GM19372 (cell line): ENCODE measurements around the gene NINJ1.

Experiments used
- ATAC-seq: cut with Tn5 transposase; IDR thresholded peaks from one replicate; pipeline ENCODE4 v1.9.1; 2021; ENCODE audit warnings: mild to moderate bottlenecking, low read depth, moderate library complexity; ENCODE audit not compliant: unreplicated experiment

NINJ1 gene, protein sequence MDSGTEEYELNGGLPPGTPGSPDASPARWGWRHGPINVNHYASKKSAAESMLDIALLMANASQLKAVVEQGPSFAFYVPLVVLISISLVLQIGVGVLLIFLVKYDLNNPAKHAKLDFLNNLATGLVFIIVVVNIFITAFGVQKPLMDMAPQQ

DNA sequence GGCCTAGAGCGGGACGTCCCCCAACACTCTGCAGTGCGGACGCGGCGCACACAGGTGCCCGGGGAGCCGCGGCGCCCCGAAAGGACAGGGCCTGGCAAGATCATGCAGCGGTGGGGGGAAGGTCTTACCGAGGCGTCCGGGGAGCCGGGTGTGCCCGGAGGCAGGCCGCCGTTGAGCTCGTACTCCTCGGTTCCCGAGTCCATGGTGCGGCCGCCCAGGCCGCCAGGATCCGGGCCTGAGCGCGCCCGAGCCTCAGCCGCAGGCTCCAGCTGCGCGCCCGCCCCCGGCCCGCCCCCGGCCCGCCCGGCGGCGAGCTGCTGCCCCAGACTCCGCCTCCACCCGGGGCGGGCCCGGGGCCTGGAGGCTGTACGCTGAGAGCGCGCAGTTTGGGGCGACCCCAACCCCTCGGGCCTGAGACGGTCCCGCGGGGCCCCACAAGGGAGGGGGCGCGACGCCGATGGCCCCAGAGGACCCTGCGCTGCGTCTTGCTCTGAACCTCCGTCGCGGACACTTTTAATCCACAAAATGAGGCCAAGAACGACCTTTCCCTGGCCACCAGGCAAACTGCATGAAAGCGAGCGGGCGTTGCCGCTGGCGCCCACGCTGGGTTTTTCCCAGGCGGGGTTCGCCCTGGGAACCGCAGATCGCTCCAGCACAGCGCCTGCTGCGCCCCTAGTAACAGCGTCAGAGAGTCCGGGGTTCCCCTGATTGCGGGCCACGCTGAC, at the start of gene NINJ1:
NINJ1 (minus strand) TSS at position 237 of the 725 bp plus-strand sequence; CDS start at position 203, 34 bp downstream.
- peak; percentile 63 for ATAC-seq

DNA sequence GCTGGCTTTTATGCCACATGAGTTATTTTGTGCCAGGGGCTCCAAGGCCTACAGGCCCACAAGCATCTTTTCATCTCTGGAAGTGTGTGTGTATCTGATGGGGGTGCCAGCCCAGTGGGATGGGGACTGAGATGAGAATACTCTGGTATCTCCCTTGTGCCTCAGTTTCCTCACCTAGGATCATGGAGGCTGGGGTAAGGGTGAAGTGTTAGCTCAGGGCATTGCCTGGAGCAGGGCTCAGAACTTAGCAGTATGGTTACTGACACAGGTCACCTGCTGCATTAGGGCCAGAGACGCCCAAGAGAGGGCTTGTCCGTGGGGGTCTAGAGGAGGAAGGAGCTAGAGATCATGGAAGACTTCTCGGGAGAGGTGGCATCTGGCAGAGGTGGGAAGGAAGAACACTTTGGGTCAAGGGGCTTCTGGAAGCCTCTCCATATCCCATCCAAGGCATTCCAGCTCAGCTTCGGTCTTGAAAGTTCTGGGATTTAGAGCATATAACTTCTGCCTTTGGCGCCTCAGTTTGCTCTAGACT, 49.1 kb upstream of the NINJ1 start:
- ATAC-seq: no peak

DNA sequence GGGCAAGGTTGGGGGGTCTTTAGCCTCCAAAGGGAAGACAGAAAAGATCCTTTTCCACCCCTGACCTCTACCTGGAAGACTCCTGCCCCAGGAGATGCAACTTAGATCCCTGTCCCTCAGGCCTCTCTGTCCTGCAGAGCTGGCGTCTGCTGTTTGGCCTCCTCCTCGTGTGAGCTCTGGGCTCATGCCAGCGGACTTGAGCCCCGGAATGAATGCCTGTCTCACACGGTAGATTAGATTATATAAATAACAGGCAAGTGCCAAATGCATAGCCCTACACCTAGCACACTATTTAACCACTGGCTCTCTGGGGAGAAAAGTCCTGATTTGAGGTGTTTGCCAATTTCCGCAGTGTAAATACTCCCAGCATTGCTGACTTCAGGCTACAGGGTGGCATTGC, 48.5 kb upstream of the NINJ1 start:
- no peak for ATAC-seq

DNA sequence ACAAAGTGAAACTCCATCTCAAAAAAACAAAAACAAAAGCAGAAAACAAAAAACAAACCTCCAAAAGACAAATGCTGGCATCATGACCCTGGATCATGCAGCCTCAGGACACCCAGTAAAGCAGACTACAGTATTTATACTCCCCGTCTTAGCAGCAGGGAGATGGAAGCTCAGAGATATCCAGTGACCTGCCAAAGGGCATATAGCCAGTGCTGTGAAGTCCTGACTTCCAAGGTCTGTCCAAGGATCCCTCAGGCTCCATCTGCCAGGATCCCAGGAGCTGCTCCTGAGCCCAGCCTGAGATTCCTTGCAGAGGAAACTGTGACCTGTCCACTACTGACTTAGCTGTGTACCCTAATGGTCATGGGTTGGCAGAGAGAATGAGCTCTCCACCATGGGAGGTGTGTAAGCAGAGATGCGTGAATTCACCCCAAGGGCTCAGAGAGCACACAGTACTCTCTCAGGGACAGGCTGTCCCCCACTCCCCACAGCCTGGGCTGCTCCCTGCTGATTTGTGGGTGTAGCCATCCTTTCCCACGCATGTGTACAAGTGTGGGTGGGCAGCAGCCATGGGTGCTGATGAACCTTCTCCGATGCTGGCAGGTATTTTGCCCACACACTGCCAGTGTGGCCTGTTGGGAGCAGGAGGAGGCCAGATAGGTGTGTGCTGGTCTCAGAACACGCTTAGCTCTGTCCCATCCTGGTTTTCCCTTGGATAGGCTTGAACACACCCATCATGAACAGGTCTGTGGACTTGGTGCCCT, 47.8 kb upstream of the NINJ1 start:
- no peak for ATAC-seq

DNA sequence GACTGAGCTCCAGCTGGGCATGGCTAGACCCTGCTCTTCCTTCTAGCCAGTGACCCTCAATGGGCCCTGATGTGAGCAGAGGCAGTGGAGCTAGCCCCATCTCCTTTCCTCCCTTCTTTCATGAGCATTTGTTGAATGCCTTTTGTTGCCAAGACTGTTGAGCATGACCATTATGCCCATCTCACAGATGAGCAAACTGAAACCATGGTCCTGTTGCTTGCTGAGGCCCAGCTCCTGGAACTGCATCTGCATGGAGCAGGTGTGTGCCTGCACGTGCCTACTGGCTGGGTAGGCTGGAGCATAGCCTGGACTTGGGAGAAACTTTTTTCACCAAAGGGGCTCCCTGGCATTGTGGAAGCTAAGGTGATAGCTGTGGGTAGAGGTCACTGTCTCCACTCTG, 46.9 kb upstream of the NINJ1 start:
- ATAC-seq: no peak

DNA sequence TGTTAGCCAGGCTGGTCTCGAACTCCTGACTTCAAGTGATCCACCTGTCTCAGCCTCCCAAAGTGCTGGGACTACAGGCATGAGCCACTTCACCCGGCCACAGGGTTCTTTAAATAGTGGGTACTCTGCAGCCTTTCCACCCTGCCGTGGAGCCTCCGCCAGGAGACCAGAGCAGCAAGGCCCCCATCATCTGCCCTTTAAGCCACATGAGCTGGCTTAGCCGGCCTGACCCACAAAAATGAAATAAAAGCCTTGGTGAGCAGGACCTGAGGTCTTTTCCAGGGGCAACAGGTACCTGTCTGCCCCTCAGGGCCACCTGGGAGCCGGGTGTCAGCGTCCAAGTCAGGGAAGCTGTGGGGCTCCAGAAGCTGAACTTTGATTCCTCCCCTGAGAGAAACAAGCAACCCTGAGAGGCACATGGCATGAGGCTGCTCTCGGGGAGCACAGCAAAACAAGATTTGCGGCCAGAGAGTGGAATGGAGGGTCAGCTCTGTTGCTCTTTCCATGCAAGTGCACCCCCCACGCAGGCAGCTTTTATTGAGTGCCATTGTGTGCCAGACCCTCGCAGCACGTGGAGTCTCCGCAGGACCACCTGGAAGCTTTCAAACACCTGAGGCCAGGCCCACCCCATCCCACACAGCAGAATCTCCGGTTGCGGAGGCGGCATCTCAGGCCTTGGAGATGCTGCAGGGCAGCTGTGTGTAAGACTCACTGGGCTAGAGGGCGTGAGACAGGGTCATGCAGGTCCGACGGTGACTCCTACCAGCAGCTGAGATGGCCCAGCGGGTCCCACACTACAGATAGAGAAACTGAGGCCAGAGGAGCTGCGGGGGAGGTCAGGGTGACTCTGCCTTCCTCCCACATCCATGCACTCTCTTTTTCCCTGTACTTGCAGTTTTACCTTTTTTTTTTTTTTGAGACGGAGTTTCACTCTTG, 45.1 kb upstream of the NINJ1 start:
- ATAC-seq: no peak

DNA sequence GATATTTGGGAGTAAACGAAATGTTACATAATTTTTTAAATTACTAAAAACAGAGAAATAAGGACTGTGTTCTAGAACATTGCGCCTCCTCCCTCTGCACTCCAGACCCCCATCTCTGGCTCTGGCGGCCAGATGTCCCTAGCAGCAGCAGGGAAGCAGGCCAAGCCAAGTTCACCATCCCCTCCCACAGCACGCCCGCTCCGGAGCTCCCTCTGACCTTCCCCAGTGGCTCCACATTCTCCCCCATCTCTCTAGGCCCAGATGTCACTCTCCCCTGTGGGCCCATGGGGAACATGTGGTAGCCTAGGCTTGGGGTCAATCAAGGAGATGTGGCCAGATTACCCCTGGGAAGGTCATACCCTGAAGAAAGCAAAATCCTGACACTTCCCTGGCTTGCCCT, 43.6 kb upstream of the NINJ1 start:
- ATAC-seq: no peak

DNA sequence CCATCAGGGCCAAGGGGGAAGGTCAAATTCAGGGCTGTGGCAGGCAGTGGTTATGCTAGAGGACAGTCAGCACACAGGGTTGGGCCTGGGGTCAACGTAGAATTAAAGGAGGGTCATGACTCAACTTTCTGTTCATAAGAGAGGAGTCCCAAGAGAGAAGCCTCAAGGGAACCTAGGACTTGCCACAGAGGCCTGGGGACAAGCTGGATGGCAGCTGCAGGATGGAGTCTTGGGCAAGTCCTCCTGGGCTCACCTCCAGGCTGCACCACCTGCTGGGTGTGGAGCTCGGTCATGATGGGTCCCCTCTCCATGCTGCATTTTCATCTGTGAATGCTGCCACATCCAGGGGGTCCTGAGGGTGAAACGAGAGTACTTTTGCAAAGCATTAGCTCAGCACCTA, 40.9 kb upstream of the NINJ1 start:
- no peak for ATAC-seq

DNA sequence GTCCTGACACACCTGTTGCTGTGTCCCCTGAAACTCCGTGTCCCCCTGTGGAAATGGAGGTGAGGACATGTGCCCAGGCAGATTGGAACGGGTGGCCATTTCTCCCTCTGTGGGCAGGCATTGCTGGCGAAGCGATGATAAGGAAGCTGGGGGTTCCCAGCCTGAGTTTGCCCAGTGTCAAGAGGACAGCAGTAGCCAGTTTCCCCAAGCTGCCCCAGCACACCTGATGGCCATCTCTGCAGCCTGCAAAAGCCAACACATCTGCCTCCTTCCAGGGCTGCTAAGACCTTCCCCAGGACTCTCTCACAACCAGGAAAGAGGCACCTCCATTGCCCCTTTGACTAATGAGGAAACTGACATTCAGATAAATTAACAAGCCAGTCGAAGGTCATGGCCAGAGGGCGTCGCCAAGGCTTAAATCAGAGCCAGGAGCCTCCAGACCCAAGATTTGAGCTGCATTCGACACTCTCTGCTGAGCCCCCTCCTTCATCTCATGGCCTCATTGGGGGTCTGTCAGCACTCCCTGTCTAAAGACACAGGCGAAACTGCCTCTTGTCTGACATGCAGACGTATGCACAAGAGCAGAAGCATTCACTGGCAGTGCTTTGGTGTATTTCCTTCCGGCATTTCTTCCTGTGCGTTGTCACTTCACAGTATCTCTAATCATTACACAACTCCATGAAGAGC, 39.5 kb upstream of the NINJ1 start:
- ATAC-seq: no peak

DNA sequence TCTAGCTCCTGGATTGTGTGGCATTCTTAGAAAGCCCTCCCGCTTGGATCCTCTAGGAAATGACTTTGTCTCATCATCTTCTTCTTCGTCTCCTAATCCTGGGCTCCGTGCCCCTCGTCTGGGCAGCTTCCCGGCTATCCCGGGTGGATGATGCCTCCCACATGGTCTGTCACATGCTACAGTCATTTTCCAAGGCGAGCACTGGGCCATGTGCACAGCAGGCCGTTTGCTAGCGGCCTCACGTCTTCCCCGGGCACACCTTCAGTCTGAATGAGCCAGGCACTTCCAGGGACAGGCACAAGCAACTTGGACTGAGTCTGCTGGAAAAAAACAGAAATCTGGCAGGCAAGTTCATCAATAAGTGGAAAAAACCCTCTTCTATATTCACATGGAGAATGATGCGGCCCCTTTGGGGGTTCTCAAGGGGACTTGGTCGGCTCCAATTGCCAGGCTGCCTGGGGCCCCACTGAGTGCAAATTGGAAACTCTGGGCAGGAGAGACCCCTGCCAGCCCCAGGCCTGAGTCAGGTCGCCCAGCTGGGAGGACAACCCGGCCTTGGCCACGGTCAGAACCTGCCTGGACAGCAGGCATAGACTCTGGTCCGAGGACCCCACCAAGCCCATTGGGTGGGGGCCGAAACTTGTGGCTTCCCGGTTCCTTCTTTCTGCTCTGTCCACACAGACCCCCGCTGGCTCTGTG, 38.8 kb upstream of the NINJ1 start:
- ATAC-seq: no peak

DNA sequence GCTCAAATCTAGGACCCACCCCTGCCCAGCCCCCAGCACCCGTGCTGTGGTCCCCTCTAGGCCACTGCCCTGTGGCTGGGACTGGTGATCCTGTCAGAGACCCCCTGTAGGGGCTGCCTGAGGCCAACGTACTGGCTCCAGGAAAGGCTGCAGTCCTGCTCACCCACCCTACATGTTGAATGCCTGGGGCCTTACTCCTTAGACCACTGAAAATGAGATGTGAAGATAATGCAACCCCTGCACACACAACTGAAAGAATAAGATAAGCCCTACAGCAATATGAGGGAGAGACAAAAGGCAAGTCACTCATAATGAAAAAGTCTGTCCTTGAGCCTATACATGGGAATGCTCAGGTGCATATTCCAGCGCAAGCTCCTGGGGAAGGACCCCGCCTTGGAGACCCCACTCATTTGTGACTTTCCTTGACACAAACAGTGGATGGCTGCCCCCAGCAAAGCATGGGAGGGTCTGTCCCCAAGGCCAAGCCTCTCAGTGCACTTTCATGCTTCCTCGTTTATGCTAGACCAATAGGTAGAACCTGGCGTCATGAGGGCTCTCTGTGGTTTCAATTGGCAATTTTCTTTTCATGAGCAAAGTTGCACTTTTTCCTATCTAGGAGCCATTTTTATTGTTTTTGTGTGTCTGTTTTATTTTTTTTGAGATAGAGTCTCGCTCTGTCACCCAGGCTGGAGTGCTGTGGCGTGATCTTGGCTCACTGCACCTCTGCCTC, 37.4 kb upstream of the NINJ1 start:
- ATAC-seq: no peak

DNA sequence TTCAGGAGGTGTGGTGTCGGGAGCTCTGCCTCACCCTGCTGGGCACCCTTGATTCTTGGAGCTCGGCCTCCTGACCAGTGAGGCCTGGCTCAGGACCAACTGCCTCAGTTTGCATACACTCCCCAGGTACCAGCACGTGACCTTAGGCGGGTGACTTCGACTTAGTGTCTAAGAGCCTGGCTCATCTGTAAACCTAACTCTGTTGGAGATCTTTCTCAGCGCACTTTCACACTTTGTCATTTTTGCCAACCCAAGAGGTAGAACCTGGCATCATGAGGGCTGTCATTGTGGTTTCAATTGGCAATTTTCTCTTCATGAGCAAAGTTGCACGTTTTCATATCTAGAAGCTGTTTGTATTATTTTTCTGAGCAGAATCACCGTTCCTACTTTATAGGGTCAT, 36.5 kb upstream of the NINJ1 start:
- ATAC-seq: no peak

DNA sequence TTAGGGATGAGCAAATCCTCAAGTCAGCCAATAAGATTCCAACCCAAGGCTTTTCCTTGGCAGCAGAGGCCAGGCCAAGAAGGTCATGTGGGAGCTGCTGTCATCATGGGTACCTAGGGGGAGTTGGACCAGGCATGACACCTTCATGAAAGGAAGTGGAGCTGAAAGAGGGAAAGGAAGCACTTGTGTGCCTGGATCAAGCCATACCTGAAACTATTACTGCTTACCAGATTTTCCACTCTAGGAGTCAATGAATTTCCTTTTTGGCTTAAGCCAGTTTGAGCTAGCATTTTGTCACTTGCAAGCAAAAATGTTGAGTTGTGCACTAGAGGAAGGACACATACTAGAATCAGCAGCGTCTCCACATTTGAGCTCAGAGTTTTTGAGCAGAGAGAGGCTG, 35.4 kb upstream of the NINJ1 start:
- no peak for ATAC-seq

DNA sequence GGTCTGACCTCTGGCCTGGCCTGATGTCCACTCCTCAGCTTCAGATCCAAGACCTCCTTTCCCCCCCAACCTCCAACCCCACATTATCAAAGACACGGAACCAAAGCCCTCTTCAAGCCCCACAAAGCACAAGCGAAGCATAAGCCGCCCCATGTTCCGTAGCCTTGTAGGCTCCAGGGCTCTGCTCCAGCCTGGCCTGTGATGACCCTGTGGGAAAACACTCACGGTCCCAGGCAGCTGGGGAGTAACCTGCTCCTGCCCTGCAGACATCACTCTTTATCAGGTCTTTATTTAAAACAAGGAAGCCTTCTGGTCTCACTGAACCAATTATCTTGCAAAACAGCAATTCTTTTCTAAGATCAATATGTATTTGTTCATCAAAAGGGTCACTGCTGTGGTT, 34.5 kb upstream of the NINJ1 start:
- no peak for ATAC-seq

DNA sequence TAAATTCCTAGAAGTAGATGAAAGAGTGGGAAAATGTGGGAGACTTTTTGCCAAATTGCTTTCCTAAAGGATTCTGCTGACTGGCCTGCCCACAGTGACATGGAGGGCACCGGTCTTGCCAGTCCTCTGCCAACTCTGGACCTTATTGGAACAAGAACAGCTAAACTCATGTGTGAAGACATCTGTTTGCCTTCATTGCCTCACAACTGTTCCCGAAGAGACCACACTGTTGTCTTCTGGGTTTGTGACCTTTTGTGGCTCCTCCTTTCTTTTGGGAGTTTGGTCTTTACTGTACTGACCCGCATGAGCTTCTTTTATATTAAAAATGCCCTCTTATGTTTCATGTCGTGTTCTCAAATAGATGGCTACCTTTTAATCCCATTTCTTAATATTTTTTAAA, 33.8 kb upstream of the NINJ1 start:
- no peak for ATAC-seq

DNA sequence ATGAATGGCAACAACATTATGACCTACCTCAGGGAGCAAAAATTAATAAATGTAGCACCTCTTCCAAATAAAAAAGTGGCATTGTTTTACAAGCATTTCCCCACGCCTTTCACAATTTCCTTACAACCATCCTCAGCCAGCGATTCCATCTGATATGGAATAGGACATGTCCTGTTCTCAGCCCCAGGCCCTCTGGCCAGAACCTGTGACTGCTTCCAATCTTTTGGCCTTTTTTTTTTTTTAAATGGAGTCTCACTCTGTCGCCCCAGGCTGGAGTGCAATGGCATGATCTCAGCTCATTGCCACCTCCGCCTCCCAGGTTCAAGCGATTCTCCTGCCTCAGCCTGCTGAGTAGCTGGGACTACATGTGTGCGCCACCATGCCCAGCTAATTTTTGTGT, 33.1 kb upstream of the NINJ1 start:
- ATAC-seq: no peak

DNA sequence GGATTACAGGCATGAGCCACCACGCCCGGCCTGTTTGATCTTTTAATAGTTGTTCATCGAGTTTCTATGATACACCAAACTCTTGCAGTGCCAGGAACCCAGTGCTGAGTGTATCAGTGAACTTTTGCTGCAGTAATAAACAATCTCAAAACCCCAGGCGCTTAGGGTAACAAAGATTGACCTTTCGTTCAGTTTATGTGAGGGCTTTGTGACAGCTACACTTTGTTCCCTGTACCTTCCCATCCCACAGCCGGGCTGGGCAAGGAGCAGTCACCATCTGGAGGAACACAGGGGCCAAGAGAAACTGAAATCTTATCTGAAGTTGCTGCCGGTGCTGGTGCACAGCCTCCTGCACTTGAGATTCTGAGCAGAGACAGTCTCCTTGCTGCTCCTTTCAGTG, 32.6 kb upstream of the NINJ1 start:
- ATAC-seq: no peak

DNA sequence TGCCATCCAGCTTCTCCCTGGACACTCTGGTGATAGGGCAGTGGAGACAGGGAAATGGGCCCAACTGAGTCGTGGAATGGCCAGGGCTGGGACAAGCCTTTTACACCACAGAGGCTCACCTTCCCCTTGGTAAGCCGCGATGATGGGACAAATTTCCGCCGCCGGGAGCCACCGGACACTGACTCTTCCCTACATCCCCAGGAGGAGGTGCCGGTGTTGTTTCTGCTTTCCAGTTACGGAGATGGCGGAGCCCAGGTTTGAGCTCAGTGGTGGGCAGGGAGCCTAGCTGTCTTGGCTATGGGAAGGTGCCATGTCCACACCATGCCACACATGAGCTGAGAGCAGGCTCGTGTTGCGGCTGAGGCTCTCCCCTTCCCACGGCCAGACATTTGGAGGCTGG, 30.0 kb upstream of the NINJ1 start:
- ATAC-seq: no peak
